ENCODE results near the gene PRKCB.
"Not testable (repeated sequence)": the region's sequence is repeated elsewhere in the genome, so short reads cannot be mapped to it uniquely, and the experiment has no call there.

The PRKCB gene

DNA sequence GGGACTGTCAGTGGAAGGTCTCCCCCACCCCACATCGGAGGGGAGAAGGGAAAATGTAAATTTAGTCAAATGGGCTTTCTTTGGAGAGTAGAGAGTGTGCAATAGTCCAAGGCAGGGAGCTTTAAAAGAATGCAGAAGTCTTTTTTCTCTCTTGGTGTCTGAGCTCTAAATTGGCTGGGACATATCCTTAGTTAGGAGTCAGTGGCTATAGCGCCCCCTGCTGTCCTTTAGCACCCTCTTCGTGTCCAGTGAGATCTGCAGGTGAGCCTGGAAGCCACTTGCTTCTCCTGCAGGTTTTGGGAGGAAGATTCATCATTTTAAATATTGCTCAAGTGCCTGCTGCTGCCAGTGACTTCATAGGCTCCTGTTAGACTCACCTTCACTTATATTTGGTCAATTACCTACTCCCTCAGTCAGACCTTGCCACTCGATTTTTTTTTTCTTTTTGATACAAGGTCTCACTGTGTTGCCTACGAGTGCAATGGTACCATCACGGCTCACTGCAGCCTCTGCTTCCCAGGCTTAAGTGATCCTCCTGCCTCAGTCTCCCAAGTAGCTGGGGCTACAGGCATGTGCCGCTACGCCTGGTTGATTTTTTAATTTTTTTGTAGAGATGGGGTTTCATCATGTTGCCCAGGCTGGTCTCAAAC is 174.8 kb downstream of the PRKCB start:
- DNase-seq, result peak; percentile 89

DNA sequence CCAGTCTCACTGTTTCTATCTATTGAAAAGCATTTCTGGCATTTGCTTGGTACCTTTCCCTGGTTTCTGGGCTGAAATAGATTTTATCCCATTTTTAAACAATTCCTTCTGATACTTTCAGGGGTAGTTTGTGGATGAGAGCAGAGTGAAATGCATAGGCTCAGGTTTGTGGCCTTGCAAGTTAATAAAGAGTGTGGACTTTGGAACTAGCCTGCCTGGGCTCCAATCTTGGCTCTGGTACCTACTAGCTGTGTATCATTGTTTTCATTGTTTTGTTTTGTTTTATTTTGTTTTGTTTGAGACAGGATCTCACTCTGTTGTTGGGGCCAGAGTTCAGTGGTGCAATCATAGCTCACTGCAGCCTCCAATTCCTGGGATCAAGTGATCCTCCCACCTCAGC is 175.5 kb downstream of the PRKCB start:
- no peak for DNase-seq

DNA sequence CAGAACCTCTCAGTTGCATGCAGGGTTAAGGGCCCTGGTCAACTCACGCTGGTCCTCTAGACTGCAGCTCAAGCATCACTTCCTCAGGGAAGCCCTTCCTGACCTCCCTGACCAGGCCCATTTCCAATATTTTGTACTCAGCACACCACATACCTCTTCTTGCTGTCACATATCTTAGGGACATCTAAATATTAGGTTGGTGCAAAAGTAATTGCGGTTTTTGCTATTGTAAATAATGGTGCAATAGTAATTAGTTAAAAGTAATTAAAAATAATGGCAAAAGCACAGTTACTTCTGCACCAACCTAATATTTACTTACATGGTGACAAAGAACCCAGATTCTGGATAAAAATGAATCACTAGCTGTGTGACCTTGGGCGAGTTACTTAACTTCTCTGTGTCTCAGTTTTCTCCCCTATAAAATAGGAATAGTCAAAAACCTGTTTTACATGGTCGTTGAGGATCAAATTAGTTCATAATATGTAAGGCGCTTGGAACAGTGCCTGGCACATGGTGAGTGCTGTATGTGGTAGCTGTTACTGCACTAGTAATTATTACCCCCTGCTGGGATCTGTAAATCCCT is 177.4 kb downstream of the PRKCB start:
- DNase-seq, result no peak

DNA sequence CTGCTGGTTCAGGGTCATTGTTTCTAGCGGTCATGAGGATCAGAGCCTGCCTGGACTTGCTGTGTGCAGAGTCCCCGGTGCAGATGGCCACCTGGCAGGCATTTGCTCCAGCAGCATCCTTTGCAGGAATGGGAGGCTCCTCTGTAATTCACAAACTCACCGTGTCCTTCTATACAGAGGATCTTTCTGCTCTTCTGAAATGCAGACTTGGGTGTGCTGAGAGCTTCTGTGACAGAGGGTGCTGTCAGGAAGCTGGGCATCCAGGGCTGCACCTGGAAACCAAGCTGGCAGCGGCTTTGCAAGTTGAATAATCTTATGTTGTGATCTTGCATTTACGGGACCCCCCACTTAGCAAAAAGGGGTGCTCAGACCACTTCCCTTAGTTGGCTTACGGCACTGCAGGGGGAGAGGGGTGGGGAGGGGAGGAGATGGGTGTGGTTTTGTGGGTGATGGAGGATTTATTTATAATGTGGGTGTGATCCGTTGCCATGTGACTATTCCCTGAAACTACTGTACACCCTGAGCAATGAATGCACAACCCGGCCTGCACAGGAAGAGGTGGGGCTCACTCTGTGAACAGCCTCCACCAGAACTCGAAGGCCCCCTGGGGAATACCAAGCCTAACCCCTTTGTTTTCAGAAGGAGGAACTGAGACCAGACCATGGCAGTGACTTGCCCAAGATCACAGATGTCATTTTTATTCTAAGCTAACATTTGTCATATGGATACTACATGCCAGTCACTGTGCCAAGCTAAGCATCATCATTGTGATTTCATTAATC is 178.3 kb downstream of the PRKCB start:
- DNase-seq, result peak; percentile 43

DNA sequence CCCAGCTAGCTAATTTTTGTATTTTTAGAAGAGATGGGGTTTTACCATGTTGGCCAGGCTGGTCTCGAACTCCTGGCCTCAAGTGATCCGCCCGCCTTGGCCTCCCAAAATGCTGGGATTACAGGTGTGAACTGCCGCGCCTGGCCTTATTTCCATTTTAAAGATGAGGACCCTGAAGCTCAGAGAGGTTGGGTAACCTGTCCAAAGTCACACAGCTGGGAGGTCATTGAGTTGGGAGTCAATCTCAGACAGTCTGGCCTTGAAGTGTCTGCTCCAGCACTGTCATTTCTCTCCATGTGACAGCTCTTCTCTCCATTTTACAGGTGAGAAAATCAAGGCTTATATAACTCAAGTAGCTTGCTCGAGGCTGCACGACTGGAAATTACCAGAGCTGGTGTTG is 179.2 kb downstream of the PRKCB start:
- not testable (repeated sequence) for DNase-seq

DNA sequence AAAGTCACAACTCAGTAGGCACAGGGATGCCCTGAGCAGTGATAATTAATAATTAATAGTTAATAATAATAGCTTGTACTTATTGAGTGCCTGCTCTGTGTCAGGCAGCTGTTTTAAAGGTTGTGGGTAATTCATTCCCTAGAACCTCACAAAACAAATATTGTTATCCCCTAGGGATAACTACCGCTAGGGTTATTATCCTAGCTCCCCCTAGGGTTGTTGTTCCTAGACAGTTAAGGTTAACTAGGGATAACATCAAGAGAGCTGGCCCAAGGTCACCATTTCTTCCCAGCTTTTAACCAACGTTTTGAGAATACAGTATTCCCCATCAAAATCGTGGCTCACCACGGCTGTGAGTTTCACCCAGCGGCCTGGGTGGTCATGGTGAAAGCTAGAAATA is 180.1 kb downstream of the PRKCB start:
- no peak for DNase-seq

DNA sequence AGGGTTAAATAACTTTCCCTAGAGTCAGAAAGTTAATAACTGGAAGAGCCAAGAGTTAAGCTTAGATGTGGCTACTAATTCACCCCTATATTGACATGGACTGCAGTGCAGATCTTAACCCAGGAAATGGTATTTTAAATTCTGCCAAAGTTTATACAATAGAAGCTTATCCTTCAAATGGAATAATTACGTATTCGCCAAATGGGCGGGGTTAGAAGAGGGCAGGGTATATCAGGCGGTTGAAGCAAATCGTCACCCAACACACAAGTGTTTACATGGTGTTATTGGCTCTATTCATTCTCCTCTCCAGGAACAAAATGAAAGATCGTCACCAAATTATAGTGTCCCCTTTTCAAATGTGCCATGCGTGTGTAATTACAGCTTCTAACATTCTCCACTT is 182.7 kb downstream of the PRKCB start:
- no peak for DNase-seq

DNA sequence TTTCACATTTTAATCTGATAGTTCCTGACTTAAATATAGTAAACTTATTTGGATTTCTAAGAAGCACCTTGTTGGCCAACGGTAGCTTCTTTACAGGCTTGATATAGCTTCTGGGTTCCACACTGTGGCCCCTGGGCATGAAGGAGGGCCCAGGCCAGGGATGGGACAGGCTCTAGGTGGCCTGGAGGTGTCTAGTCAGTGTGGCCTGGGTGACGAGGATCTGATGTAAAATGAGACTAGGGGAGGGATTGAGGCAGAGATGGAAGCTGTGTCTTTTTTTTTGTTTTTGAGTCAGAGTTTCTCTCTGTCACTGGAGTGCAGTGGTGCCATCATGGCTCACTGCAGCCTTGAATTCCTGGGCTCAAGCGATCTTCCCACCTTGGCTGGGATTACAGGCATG is 187.0 kb downstream of the PRKCB start:
- no peak for DNase-seq

DNA sequence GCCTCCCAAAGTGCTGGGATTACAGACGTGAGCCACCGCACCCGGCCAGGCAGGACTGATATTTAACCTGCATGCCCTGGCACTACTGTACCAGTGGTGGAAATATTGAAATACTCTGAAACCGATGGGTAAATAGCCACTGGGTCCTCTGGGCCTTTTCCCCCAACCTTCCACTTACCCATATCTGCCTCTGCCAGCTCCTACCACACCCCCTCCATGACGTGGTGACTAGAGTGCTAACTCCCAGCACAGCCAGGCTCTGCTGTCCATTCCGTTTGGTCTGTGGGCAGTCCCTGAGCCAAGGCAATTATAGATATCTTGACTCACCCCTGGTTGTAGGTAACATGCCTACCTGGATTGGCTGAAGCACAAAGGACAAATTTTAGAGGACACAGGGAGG is 187.8 kb downstream of the PRKCB start:
- peak; percentile 39 for DNase-seq

DNA sequence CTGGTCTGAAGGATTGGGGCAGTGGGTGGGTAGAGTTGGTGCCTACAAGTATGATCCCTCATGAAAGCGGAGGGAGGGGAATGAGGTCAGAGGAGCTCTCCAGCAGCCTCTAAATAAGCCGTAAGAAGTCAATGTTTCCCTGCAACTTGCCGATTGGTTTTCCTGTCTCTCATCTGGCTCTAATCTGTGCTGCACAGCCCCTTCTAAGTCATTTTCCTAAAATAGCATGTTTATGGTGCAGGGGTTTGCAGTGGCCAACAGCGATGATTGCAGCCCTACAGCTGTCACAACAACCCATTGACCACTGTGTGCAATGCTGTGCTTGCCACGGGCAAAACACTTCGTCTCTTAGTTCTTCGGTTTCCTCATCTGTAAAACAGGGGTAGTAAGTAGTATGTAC is 189.2 kb downstream of the PRKCB start:
- no peak for DNase-seq

DNA sequence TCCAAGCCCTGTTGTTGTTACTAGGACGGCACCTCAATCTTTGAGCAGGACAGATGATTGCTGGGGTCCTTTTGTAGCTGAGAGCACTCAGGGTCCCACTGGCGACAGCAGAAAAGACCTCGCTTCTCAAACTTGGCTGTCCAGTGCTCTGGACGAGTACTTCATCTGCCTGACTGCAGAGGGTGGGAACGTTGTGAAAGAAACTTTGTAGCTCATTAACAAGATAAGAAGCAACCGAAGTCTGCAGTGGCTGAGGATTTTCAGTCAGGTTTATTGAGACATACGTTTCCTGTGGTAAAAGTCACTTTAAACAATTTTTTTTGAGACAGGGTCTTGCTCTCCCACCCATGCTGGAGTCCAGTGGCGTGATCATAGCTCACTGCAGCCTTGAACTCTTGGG is 191.7 kb downstream of the PRKCB start:
- DNase-seq, result peak; percentile 12

DNA sequence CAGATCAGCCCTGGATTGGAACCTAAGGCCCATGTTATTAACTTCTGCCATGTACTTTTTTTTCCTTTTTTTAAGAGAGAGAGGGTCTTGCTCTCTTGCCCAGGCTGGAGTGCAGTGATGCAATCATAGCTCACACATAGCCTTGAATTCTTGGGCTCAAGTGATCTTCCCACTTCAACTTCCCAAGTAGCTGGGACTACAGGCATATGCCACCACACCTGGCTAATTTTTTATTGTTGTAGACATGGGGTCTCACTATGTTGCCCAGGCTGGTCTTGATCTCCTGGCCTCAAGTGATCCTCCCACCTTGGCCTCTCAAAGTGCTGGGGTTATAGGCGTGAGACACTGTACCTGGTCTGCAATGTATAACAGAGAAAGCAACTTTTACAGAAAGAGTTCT is 194.1 kb downstream of the PRKCB start:
- DNase-seq, result not testable (repeated sequence)

DNA sequence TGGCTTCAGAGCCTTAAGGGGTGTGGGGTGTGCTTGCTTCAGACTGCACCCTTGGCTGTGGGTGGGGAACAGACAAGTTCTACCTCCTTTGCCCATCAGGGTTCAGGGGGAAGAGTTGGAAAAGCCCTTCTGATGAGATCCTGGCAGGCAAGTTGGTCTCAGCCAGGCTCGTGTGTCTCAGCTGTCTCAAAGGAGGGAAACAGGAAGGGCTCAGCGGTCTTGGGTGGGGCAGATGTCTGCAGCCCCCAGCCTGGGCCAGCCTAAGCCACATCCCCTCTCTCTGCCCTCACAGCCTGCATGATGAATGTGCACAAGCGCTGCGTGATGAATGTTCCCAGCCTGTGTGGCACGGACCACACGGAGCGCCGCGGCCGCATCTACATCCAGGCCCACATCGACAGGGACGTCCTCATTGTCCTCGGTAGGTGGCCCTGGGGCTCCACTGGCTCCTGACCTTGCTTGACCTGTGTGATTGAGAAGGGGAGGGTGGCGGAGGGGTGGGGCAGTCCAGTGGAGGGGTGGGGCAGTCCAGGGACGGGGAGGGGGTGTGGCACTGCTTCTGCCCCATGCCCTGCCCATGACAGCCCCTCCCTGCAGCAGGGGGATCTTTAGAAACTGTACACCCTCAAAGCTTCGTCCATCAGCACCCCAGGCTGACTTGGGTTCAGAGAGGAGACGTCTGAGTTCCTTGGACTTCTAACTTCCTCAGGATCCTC is 199.5 kb downstream of the PRKCB start:
- peak; percentile 19 for DNase-seq

DNA sequence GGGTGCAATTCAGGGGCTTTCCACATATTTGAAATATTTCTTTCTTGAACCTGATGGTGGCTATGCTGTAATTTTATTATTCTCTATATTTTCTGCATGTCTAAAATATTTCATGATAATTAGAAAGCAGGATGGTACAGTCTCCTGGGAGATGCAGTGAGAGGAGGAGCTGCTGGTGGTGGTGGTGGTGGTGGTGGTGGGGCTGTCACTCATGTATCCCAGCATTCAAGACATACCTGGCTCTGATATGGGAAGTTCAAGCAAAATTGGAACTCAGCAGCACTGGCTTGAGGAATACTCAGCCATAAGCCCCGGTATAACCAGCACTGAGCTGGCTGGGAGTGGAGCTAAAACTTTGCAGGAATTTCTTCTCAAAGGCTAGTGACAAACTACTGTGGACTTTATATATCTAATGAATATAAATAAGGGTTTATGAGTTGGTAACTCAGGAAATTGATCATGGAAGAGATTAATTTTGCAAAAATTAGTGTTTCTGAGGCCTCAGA is 200.3 kb downstream of the PRKCB start:
- DNase-seq, result no peak

DNA sequence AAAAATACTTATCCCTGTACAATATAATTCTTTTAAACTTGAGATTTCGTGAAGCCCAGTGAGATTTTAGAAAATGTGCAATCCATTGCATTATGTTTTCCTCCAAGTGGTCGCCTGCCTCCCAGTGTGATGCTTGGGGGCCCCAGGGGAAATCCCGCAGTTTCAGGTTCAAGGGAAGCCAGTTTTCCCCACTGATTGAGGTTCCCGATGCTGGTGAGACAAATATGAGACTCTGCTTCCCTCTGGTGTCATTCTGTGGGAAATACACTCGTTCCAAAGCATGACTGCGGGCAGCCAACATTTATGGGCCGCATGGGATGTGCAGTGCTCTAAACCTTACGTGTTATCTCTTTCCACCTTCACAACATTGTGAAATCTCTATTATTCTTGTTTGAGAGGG is 200.8 kb downstream of the PRKCB start:
- DNase-seq, result peak; percentile 58

DNA sequence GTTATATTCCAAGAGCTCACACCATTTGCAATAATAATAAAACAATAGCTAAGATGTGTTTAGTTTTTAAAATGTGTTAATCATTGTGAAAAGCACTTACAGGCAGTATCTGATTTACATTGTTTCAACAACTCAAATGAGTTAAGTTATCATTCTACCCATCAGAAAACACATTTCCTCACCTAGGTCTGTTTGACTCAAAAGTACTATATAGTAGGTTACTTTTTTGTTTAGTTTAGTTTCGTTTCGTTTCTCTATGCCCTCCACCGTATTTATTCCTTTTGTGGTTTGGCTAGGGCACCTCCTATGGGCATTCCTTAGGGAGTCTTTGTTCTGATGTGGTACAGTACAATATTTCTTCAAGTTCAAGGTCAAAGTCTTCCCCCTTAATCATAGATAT is 201.6 kb downstream of the PRKCB start:
- no peak for DNase-seq

DNA sequence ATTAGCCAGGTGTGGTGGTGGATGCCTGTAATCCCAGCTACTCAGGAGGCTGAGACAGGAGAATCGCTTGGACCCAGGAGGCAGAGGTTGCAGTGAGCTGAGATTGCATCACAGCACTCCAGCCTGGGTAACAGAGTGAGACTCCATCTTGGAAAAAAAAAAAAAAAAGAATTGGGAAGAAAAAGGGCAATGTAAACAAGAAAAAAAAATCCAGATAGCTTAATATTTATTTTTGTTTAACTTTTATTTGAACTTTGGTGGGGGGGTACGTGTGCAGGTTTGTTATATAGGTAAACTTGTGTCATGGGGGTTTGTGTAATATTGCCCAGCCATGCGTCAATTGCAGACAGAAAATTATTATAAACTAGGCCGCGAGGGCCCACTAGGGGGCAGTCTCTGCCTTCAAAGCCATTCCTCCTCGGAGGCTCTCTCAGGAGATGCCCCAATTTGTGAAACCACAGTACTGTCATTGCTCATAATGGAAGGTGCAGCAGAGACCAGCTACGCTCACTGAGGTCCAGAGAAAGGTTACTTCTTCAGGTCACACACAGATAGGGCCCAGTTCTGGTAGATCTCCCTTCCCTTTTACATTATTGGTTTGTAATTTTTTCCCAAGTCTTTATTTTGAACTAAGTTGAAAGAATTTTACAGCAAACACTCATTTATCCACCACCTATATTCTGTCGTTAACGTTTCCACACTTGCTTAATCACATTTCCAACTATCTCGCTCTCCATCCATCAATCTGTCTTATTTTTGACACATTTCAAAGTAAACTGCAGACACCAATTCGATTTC is 206.2 kb downstream of the PRKCB start:
- peak; percentile 73 for DNase-seq

DNA sequence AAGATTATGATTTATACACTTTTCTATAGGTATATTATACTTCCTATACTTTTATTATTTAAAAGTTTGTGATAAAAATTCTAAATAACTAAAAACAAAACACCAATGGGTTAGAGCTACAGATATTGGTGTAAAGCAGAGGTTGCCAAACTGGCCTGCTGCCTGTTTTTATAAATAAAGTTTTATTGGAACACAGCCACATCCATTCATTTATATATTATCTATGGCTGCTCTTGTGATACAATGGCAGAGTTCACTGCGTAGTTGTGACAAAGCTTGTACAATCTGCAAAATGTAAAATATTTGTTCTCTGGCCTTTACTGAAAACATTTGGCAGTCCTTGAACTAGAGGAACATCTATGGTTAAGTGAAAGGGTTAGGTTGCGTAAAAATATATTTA is 208.7 kb downstream of the PRKCB start:
- DNase-seq, result no peak

DNA sequence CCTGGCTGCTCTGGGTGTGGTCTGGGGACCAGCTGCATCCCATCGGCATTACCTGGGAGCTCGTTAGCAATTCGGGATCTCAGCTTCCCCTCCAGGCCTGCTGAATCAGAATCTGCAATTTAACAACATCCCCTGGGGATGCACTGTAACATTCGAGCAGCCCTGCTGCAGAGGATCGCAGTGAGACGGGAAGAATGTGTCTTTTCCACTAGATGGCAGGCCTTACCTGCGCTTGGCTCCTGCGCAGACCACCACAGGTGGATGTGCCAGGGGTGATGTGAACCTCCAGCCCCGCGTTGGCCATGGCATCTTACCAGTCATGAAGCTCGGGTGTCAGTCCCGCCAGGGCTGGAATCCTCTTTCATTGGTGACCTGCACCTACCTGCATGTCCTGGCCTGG is 209.9 kb downstream of the PRKCB start:
- no peak for DNase-seq

DNA sequence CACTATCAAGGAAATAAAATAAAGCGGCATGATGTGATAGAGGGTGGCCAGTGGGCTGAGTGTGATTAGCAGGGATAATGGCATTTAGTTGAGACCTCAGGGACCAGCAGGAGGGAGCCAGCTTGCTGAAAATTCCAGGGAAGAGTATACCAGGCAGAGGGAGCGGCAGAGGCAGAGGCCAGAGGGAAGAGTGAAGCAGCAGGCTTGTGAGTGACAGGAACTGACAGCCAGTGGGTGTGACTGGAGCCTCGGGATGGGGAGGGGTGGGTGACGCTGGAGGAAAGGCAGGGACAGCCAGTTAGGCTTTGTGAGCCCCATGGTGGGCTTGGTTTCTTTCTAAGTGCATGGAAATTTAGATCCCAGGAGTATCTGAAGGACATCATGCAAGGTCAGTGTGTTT is 210.7 kb downstream of the PRKCB start:
- no peak for DNase-seq

DNA sequence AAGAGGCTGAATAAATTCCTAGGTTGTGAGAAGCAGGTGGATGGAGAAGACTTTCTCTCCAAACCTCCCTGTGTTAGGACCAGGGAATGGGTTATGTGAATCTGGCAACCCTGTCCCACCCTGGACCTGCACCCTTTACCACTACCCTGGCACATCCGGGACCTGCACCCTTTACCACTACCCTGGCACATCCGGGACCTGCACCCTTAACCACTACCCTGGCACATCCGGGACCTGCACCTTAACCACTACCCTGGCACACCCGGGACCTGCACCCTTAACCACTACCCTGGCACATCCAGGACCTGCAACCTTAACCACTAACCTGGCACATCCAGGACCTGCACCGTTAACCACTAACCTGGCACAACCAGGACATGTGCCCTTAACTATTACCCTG is 213.3 kb downstream of the PRKCB start:
- no peak for DNase-seq

DNA sequence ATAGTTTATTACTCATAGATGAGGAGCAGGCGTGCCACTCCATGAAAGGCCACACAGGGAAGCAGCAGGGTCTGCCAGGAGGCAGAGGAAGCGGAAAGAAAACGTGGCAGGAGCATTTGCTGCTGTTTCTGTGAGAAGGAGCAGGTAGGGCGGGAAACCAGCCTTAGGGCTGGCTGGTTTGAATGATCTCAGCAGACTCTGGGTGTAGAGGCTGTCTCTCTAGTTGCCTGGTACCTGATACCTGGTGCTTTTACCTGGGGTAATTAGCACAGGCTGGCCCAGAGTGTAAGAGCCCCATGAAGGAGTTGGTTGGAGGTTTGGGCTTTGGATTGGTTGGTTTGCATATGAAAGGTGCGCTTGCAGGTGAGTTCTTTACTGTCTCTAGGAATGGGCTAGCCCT is 215.3 kb downstream of the PRKCB start:
- no peak for DNase-seq

All from hematopoietic multipotent progenitor cell treated with erythropoietin and hydrocortisone succinate and interleukin-3 and kit ligand, for 8 days (in vitro differentiated cells).